Limb (tissue), 2 donors: ENCODE data around the gene PITPNC1.
"Not testable (repeated sequence)": the region's sequence is repeated elsewhere in the genome, so short reads cannot be mapped to it uniquely, and the experiment has no call there.

Experiments
- DNase-seq, 2 donors: peaks; one replicate each; pipeline ENCODE4 v3.0.0-alpha.2; 2016; ENCODE audit errors: extremely low spot score in 2 of 2

PITPNC1 gene

DNA sequence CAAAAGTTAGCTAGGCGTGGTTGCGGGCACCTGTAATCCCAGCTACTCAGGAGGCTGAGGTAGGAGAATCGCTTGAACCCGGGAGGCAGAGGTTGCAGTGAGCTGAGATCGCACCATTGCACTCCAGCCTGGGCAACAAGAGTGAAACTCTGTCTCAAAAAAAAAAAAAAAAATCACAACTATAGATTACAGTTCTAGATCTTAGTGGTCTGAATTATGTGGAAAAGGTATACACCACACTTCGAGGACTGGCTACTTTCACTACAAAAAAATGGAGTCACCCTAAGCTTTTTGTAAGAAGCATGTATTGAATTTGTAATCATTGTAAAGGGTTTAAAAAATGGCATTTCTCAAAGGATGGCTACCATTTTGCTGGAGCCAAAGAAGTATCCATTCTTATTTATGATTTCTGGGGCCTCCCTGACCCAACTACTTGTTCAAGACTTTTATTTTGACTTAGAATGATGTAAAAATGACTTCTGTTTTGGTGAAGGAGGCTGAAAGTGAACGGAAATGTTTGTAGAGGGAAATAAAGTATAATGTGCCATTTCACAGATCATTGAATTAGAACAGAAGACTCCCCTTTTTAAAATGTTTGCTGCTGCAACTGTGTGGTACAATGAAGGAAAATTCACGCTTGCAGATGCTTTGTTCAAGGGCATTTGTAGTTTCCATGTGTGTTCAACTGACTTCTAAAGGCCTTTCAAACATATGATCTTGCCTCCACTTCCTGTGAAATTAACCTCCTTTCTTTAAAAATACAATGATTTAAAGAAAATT is 303.6 kb downstream of the PITPNC1 start:
- DNase-seq, result no peak

GRCh38 chr17:67682196-67682595 is 305.1 kb downstream of the PITPNC1 start:
- no peak for DNase-seq

GRCh38 chr17:67685351-67685750 is 308.3 kb downstream of the PITPNC1 start:
- no peak for DNase-seq

DNA sequence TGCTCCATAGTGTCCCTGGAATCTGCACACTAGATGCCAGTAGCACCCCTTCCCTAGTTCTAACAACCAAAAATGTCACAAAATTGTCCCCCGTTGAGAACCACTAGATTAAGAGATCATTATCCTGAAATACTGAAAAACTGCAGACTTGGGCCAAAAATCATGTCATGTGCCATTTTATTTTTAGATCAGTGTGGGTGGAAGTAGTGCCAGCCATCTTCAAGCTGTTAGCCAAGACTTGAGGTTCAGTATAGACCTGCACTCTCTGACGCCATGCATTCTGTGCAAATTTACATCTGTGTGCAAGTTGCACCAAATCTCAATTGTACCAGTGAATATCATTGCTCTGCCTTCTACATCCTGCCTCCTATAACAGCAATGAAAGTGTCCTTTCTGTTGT is 309.2 kb downstream of the PITPNC1 start:
- no peak for DNase-seq

DNA sequence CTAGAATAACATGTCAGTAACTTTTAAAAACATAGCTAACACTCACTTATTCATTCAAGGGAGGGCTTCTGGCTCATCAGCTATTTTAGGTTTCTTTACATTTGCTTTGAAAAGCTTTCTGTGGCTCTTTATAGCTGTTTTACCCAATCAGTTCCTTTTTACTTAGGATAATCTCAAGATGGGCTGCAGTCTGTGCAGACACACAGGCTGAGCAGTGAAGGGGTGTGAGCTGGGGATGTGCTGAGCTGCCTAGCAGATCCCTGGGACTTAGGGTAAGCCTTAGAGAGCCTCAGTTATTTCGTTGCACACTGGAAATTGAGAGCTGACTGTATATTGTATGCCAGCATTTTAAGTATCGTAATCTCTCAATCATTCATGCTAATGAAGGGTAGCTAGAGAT is 310.4 kb downstream of the PITPNC1 start:
- DNase-seq, result no peak

DNA sequence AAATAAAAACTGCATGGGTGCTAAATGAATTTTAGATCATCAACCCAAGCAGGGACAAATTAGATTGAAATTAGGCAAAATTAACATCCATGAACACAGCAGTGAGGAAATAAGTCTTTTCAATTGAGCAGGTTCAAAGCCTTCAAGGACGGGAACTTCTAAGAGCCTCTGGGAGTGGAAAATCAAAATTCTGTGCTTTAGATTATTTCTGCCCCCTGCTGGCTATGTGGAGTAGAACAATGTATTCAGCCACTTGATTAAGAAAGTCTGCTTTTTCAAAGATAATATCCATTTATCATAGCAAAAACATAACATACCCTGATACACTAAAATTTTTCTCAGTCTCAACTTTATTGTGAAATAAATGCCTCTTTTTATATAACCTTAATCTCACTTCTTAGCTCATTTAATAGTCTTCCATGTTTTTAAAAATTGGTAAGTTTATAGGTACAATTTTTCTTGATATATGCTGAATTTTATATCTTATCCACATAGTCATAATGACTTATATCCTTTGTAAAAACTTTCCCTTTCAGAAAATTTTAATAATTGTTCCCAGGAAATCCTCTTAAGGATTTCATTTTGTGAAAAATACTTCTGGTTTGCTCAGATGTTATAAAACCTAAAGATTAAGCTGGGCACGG is 312.6 kb downstream of the PITPNC1 start:
- DNase-seq, result peak; percentile 40 to 79

DNA sequence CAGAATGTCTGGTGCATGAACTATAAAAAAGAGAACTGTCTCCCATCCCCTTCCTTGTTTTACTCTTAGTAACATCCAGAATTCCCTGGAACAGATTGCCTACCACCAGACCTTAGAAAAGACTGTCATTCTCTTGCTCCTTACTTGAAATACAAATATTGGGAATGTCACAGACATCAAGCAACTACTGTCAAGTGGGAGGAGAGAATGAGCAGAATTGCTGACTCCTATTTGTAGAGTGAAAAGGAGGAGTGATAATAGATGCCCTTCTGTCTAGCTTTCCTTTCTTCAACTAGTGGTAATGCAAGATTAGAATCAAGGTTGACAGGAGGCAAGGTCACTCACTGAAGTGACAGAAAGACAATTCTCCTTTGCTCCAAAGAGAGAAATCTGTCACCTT is 316.7 kb downstream of the PITPNC1 start:
- no peak for DNase-seq

DNA sequence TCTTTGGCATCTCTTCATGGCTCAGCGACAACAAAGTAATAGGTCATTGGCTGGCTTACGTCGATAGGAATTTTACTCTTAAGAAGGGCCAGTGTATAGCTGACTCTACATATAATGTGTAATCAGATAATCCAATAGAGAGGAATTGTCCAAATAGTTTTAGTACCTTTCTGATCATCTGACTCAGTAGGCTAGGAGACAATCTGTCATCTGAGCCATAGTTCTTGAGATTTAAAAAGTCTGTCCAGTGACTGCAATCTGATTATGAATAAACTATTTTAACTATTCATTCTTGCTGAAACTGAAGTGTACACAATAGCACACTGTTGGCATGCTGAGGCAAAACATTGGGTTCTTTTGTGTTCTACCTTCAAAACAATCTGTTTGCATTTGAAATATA is 319.3 kb downstream of the PITPNC1 start:
- DNase-seq, result no peak

GRCh38 chr17:67696853-67697498 is 319.9 kb downstream of the PITPNC1 start:
- no peak for DNase-seq

GRCh38 chr17:67700037-67700724 is 323.1 kb downstream of the PITPNC1 start:
- no peak for DNase-seq

GRCh38 chr17:67700725-67701119 is 323.6 kb downstream of the PITPNC1 start:
- DNase-seq, result no peak

DNA sequence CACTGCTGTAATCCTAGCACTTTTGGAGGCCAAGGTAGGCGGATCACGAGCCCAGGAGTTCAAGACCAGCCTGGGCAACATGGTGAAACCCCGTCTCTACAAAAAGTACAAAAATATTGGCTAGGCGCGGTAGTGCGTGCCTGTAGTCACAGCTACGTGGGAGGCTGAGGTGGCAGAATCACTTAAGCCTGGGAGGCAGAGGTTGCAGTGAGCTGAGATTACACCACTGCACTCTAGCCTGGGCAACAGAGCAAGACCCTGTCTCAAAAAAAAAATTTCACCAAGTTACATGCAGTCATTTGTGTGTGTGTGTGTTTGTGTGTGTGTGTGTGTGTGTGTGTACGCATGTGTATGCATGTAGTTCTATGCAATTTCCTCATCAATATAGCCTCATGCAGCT is 325.8 kb downstream of the PITPNC1 start:
- DNase-seq, result not testable (repeated sequence)

- no peak for DNase-seq
Measured at GRCh38 chr17:67707442-67707841, 330.4 kb downstream of the PITPNC1 start.

DNA sequence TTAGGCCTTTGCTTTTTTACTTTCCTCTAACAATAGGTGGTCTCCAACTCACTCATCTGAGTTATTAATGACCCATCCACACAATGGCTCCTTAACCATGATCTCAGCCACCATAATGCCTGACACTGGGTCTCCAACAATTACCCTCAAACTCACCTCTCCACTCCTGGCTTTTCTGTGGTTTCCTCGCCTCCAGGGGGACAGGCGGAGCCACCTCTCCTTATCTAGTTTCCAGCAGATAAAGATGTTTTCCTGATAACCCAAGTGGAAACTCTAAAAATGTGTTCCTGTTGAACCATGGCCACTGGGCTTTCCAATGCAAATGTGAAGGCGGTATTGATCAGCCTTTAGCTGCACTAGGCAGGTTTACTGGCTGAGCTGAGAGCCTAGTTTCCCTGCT is 331.3 kb downstream of the PITPNC1 start:
- DNase-seq, result no peak

DNA sequence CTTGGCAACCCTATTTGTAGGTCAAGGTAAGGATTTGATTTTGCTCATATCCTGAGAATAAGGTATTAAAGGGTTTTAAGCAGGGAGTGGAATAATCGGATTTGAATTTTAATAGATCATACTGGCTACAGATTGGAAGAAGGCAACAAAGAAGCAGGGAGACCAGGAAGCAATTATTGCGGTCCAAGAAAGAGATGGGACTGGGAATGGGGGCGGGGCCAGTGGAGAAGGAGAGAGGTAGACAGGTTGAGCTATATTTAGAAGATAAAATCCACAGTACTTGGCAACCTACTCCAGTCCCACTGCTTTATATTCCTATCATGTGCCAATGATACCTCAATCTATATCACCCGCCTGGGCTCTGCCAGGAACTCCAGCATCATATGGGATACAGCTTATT is 334.8 kb downstream of the PITPNC1 start:
- DNase-seq, result no peak

DNA sequence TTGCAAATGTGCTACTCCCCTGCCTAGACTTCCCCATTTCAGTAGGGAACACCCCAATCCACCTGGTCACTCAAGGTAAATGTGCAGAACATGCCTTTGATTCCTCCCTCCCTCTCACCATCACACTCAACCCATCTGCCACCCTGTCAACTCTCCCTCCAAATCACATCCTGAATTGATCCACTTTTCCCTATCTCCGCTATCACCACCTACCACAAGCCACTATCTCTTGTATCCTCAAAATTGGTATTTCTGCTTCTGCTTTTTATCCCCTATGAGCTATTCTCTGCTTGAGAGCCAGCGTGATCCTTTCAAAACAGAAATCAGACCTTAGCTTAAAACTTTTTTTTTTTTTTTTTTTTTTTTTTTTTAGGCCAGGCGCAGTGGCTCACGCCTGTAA is 335.3 kb downstream of the PITPNC1 start:
- DNase-seq, result no peak

GRCh38 chr17:67713169-67713568 is 336.1 kb downstream of the PITPNC1 start:
- DNase-seq, result no peak

GRCh38 chr17:67716405-67716798 is 339.3 kb downstream of the PITPNC1 start:
- DNase-seq, result no peak

- no peak for DNase-seq
Measured at GRCh38 chr17:67717192-67717623, 340.1 kb downstream of the PITPNC1 start.

DNA sequence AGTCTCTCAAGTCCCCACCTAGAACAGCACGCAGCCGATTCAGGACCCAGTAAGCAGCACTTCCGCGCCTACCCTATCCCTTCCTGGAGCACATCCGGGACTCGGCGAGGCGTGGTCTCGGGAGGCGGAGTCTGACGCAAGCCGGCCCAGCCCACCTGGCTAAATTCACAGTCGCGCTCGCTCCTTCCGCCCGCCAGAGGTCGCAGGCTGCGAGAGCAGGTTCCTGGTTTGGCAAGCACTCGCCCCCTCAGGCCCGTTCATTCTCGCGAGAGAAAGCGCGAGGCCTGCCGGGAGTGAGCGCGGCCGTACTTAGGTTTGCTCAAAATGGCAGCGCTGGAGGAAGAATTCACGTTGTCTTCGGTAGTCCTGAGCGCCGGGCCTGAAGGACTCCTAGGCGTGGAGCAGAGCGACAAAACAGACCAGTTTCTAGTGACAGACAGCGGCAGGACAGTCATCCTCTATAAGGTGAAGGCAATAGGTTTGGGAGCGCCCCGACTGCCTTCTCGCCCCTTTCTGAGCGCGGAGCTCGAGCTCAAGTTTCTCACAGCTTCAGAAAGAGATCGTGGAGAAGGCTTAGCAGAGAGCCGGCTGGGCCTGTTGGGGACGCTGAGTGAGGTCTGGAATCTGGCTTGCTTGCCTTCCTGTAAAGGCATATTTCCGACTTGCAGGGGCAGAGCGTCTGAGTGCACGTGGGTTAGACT is 340.7 kb downstream of the PITPNC1 start, which contains the start of gene NOL11:
NOL11 (plus strand) TSS at position 313 of the 701 bp plus-strand sequence; CDS start at position 325, 12 bp downstream.
- DNase-seq, result peak; percentile 98 to 100

DNA sequence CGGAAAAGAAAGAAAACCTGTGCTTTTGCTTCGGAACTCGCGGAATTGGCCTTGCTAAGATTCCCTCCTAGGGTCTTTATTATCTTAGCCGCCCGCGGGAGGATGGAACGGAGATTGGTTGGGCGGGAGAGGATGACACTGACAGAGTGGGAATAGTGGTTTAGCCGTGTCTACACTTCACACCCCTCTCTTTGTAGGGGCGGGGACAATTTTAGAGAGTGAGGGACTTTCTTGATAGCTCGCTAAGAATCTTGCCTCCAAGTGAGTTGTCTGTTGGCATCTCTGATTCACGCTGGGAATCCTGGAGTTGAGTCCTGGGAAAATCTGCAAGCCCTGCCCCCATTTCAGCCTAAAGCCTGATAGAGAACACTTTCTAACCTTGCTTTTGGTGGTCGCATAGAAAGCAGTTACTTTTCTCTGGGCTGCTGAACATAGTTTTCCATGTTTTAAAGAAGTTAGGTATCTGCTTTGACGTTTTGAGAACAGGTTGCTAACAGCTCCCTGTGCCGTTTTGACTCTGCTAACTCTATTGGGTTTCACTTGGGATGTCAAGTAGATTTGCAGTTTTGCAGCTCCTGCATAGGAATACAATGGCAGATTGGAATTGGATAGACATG is 341.4 kb downstream of the PITPNC1 start:
- peak in 1 of 2 donors; percentile 15 for DNase-seq
